Activated T-helper 2 cell treated with anti-CD3 and anti-CD28 coated beads, Interferon-gamma antibody, Interleukin-2, Interleukin-4, amounts not matched to agents 10 μg/mL and 5 μg/mL and 100 μg/mL, durations not matched to agents 14 hours and 24 hours and 36 hours (primary cell): Measurements from ENCODE around the gene GAS2L2. TPM values are rescaled to one million over a fixed set of nuclear protein-coding genes. Genes with fewer than 3 reads are reported as not detected.

Experiments used
- DNase-seq: peaks from one replicate; pipeline ENCODE4 v3.0.0; 2021; ENCODE audit warnings: low spot score
- H3K27ac Mint-ChIP-seq: one replicate; pipeline ENCODE4 v1.8.0; 2021; ENCODE audit warnings: mixed read lengths
- H3K27me3 Mint-ChIP-seq: one replicate; pipeline ENCODE4 v1.8.0; 2021; ENCODE audit warnings: low read depth, mixed read lengths
- H3K36me3 Mint-ChIP-seq: one replicate; pipeline ENCODE4 v1.8.0; 2021; ENCODE audit warnings: low read depth, mixed read lengths
- H3K4me1 Mint-ChIP-seq: one replicate; pipeline ENCODE4 v1.8.0; 2021; ENCODE audit warnings: low read depth, mixed read lengths
- H3K4me3 Mint-ChIP-seq: one replicate; pipeline ENCODE4 v1.8.0; 2021; ENCODE audit warnings: low read depth, mild to moderate bottlenecking, moderate library complexity, mixed read lengths
- H3K9me3 Mint-ChIP-seq: one replicate; pipeline ENCODE4 v1.8.0; 2021; ENCODE audit warnings: mixed read lengths
- intact Hi-C: fragments of 100-400 bp; cut with micrococcal nuclease; formaldehyde crosslinking; loops from one replicate; pipeline ENCODE4 v1.15.1; 2023
- total RNA-seq: library from RNA; stranded (reverse); gene quantifications from 2 replicates; pipeline ENCODE4 v1.2.3, GENCODE V29; 2022

The GAS2L2 gene
- total RNA-seq, result not detected in 2 replicates

DNA sequence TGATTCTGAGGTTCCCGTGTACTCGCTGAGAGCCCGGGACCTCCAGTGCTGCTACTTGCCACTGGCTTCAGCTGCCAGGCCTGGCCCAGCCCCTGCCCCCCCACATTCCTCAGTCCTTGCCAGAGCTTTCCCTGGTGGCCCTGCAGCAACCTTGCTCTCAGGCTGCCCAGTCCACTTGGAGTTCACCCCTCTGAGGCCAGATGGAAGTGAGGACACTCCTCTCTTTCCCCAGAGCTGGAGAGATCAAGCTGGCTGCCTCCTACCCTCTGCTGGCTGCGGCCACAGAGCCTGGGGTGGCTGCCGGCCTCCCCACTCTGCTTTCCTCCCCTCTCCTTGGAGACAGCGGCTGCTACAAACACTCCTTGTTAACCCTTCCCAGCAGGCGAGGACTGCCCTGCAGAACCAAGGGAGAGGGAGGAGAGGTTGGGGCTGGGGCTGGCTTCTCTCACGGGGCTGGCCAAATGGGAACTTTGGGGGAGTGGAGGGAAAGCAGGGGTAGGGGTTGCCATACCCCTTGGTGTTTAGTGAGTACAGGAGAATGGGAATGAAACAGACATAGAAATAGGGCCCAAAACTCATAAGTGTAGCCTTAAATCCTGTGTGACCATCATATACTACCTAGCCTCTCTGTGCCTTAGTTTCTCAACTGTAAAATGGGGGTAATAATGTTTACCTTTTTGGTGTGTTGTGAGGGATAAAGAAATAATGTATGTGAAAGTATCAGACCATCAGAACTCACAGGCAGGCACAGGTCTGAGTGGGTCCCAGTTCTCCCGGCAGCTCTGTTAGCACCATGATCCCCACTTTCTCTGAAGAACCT lies at the start of gene GAS2L2:
TSS of gene GAS2L2 (minus strand) at position 295 of the 820 bp plus-strand sequence. CDS start 389 bp downstream, outside the sequence.
- H3K4me1 Mint-ChIP-seq, result peaks cover 13% of the 10 kb centered on the region
- intact Hi-C loops, result no loop called here
- H3K36me3 Mint-ChIP-seq, result no peaks in the 10 kb centered on the region
- H3K9me3 Mint-ChIP-seq, result no peaks in the 10 kb centered on the region
- H3K27ac Mint-ChIP-seq, result no peak within 1 kb of the TSS
- H3K27me3 Mint-ChIP-seq, result peaks cover 40% of the 10 kb centered on the region
- DNase-seq, result no peak
- no peak within 1 kb of the TSS for H3K4me3 Mint-ChIP-seq

DNA sequence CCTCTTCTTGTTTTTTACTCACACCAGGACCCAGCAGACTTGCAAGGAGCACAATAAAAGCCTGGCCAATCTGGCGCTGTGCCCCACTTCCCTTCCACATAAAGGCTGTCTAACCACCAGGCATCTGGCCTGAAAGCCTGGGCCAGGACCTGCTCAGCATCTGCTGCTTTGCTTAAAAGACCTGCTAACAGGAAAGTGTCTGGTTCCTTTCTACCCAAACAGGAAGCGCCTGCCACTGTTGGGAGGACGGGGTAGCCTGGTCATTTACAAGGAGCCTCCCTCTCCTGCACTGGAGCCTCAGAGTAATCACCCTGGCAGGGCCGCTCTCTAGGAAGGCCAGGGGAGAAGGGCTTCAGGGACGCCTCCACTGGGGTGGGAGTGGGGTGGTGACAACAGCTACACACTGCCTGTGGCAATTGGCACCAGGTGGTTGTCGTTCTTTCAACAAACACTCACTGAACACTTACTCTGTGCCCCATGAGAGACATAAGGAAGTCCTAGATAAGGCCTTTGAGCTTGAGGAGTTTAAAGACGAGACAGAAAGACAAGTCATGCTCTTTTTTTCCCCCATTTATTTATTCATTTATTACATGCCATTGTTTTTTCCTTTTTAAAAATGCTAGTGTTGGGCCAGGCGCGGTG lies 48.7 kb upstream of the GAS2L2 start:
- Mint-ChIP-seq H3K27ac (no peak overlapping the region), H3K4me3 (no peak overlapping the region), H3K9me3 (no peaks in the 10 kb centered on the region)

DNA sequence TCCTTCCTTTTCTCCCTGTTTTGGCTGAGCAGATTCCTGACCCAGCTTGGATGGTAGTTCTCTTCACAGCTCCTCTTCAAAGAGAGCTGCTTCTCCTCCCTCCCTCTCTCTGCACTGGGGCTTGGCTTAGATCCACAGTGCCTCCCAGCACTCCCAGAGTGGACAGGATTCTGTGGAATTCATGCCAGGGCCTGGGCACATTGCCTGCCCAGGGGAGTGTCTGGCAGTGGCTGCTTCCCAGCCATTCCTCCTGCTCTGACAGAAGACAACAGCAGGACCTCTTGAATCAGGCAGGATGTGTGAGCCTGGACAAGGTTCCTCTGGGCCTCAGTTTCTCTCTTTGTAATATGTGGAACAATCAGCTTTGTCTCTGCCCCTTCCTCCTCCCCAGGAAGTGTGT lies 46.9 kb upstream of the GAS2L2 start:
- intact Hi-C loops, result no loop called here
- H3K36me3 Mint-ChIP-seq, result no peaks in the 10 kb centered on the region

More for the DNA sequence above, 48.7 kb upstream of the GAS2L2 start:
- H3K27me3 Mint-ChIP-seq, result peaks cover 24% of the 10 kb centered on the region
- H3K4me1 Mint-ChIP-seq, result peaks cover 14% of the 10 kb centered on the region
- DNase-seq, result no peak
- intact Hi-C loops, result no loop called here
- H3K36me3 Mint-ChIP-seq, result no peaks in the 10 kb centered on the region

DNA sequence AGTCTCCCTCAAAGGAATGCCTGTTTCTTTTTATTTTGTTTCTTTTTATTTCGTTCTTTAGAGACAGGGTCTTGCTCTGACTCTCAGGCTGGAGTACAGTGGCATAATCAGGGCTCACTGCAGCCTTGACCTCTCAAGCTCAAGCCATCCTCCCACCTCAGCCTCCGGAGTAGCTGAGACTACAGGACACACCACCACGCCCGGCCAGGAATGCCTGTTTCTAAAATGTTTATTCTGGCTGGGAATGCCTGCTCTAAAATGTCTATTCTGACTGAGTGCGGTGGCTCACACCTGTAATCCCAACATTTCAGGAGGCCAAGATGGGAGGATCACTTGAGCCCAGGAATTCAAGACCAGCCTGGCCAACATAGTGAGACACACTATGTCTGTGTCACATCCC lies 44.9 kb upstream of the GAS2L2 start:
- Mint-ChIP-seq H3K27me3 (peaks cover 53% of the 10 kb centered on the region), H3K4me1 (peaks cover 15% of the 10 kb centered on the region), H3K27ac (no peak overlapping the region), H3K9me3 (no peaks in the 10 kb centered on the region), H3K36me3 (no peaks in the 10 kb centered on the region), H3K4me3 (no peak overlapping the region)
- no peak for DNase-seq
- intact Hi-C loops, result no loop called here

More for the DNA sequence above, 46.9 kb upstream of the GAS2L2 start:
- no peak overlapping the region for H3K27ac Mint-ChIP-seq
- peaks cover 35% of the 10 kb centered on the region for H3K27me3 Mint-ChIP-seq
- H3K4me1 Mint-ChIP-seq, result peaks cover 20% of the 10 kb centered on the region
- H3K4me3 Mint-ChIP-seq, result no peak overlapping the region
- H3K9me3 Mint-ChIP-seq, result no peaks in the 10 kb centered on the region
- DNase-seq, result no peak

DNA sequence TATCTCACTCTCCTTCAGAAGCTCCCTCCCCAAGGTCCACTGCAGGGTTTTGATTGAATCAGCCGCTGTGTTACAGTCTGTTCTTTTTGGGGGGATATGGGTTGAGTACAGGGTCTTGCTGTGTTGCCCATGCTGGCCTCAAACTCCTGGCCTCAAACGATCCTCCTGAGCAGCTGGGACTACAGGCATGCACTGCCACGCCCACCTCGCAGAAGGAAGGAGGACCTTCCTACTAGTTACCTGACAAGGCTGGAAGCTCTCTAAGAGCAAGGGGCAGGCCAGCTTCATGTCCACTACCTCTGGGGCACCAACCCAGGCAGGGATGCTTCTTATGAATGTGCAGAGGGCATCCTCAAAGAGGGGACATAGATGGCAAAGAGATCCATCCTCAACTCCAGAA lies 44.3 kb upstream of the GAS2L2 start:
- peaks cover 59% of the 10 kb centered on the region for H3K27me3 Mint-ChIP-seq
- no peaks in the 10 kb centered on the region for H3K9me3 Mint-ChIP-seq
- no peak for DNase-seq
- no peak overlapping the region for H3K4me3 Mint-ChIP-seq
- no peak overlapping the region for H3K27ac Mint-ChIP-seq
- H3K36me3 Mint-ChIP-seq, result no peaks in the 10 kb centered on the region
- H3K4me1 Mint-ChIP-seq, result peaks cover 15% of the 10 kb centered on the region
- intact Hi-C loops, result no loop called here

DNA sequence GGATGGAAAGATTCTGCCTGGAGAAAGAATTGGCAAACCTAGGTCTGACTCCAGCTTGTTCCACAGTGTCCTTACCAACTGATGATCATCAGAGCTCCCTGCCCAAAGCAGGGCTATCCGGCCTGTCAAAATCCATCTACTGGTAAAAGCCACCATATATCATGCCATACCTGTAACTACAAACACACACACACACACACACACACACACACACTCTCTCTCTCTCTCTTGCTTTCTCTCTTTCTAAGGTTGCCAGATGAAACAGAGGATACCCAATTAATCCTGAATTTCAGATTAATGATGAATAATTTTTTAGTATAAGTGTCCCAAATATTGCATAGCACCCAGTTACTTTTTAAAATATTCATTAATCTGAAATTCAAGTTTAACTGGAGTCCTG lies 43.9 kb upstream of the GAS2L2 start:
- DNase-seq, result no peak
- Mint-ChIP-seq H3K9me3 (no peaks in the 10 kb centered on the region), H3K4me1 (peaks cover 14% of the 10 kb centered on the region), H3K27me3 (peaks cover 63% of the 10 kb centered on the region), H3K36me3 (no peaks in the 10 kb centered on the region), H3K27ac (no peak overlapping the region), H3K4me3 (no peak overlapping the region)
- intact Hi-C loops, result no loop called here

DNA sequence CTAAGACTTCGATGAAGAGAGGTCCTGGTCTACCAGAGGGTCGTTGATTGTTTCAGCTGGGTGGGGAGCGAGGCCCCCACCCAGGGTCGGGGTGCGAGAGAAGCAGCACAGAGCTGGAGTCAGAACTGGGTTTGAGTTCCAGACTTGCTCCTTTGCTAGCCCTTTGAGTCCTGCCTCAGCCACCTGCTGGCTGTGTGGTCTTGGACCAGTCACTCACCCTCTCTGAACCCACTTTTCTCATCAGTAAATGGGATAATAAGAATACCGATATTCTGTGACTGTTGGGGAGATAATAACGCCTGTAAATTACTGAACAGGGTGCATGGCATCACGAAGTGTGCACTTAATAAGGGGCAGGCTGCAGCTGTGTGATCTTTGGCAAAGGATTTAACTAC lies 42.8 kb upstream of the GAS2L2 start:
- no peaks in the 10 kb centered on the region for H3K9me3 Mint-ChIP-seq
- peaks cover 70% of the 10 kb centered on the region for H3K27me3 Mint-ChIP-seq
- DNase-seq, result no peak
- H3K27ac Mint-ChIP-seq, result no peak overlapping the region
- no peaks in the 10 kb centered on the region for H3K36me3 Mint-ChIP-seq
- intact Hi-C loops, result no loop called here
- H3K4me3 Mint-ChIP-seq, result peak overlapping the region; percentile 73
- H3K4me1 Mint-ChIP-seq, result peaks cover 8% of the 10 kb centered on the region

DNA sequence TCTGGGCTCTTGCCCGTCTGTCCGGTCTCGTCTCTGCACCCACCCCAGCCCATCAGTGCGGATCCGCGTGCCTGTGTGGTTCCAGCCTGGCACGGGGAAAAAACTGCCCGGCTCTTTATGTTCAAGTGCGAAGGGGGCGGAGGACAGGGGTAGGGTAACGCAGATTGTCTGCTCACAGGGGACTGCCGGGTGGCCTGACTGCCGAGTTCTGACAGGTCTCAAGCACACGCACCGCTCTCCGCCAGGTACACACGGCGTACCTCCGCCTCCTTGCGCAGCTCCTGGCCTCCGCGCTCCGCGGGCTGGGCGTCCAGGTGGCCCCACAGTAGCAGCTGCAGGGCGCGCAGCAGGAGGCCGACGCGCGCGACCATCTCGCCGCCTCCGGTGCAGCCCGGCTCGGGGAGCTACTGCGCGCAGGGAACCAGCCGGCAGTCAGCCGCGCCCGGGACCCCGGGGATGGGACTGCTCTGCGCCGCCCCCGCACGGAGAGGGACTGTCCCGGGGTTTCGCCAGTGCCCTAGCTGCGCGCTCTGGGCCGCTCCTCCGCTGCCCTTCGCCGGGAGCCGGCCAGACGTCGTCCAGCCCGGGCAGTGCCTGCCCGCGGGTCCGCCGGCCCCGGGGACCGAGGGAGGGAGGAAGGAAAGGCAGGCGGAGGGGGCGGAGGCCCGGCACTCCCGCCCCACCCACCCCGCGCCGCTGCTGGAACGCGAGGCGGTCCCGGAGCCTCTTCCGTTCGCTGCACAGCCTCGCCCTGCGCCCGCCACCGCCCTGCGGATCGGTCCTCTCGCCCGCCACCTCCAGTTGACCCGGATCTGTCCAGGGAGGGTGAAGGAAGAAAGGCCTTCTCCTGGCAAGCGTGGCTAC lies 42.2 kb upstream of the GAS2L2 start, which contains the start of gene MMP28:
TSS of gene MMP28 (minus strand) at position 635 of the 864 bp plus-strand sequence. CDS start at position 371, 264 bp downstream.
- Mint-ChIP-seq H3K4me3 (peak within 1 kb of the TSS; percentile 73), H3K27me3 (peaks cover 73% of the 10 kb centered on the region), H3K9me3 (no peaks in the 10 kb centered on the region), H3K36me3 (no peaks in the 10 kb centered on the region), H3K27ac (no peak within 1 kb of the TSS), H3K4me1 (peaks cover 8% of the 10 kb centered on the region)
- intact Hi-C loops, result no loop called here
- no peak for DNase-seq

DNA sequence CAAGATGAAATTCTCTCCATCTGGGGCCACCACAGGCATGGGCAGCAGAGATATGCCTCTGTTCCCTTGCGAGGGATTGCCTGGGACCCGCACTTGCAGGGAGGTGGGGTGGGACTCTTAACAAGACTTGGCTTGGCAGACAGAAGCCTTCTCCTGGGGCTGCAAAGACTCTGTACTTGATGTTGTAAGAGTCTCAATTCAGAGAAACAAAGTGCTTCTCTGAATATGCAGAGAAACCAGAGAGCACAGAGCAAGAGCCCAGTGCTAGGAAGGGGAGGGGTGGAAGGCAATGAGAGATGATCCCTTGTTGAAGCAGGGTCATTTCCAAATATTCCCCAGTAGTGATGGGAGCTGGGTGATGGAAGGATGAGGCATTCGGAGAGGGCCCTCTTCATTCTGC lies 40.2 kb upstream of the GAS2L2 start:
- Mint-ChIP-seq H3K4me1 (peaks cover 11% of the 10 kb centered on the region), H3K9me3 (no peaks in the 10 kb centered on the region), H3K27ac (no peak overlapping the region), H3K36me3 (no peaks in the 10 kb centered on the region), H3K4me3 (no peak overlapping the region), H3K27me3 (peaks cover 75% of the 10 kb centered on the region)
- DNase-seq, result no peak
- intact Hi-C loops, result no loop called here

DNA sequence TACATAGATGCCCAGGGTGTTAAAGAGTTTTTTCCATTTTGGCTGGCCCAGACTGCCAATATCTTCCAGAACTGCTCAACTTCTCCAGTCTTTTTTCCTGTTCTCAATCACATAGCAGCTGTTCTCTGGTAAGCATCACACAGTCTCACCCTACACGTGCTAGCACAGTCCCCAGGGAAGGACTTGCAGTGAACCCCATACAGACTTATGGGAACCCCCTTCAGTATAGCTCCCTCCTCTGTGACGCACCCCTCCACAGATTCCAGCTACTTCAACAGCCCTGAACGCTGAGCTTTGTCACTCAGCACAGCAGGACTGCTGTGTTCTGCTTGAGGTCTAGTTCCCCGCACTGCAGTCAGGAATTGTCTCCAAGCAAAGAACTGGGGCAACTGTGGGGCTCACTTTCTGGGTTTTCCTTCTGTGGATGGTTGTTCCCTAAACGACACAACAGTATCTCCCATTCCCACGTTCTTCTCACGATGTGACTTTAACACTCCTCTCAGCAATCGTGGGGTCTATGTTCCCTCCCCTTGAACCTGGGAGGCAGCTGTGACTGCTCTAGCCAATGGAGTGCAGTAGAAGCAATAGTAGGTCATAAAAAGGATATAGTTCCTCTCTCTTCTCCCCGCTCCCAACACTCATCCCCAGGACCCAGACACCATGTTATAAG lies 38.8 kb upstream of the GAS2L2 start:
- peaks cover 68% of the 10 kb centered on the region for H3K27me3 Mint-ChIP-seq
- no peaks in the 10 kb centered on the region for H3K36me3 Mint-ChIP-seq
- H3K27ac Mint-ChIP-seq, result no peak overlapping the region
- H3K9me3 Mint-ChIP-seq, result no peaks in the 10 kb centered on the region
- H3K4me3 Mint-ChIP-seq, result no peak overlapping the region
- H3K4me1 Mint-ChIP-seq, result peaks cover 11% of the 10 kb centered on the region
- intact Hi-C loops, result no loop called here
- DNase-seq, result no peak

DNA sequence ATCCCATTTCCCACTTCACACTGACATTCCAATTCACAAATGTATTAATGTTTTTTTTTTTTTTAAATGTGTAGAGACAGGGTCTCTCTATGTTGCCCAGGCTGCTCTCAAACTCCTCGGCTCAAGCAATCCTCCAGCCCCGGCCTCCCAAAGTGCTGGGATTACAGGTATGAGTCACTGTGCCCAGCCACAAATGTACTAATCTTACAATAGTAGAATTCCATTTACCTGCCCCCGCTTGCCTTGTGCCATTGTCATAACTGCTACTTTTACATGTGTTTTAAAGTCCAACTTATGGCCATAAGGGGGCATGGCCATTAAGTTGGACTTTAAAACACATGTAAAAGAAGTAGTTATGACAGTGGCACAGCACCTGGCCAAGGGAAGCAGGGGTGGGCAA lies 37.8 kb upstream of the GAS2L2 start:
- no peak for DNase-seq
- Mint-ChIP-seq H3K36me3 (no peaks in the 10 kb centered on the region), H3K4me3 (no peak overlapping the region), H3K27ac (no peak overlapping the region), H3K27me3 (peaks cover 66% of the 10 kb centered on the region), H3K9me3 (no peaks in the 10 kb centered on the region), H3K4me1 (peaks cover 5% of the 10 kb centered on the region)
- intact Hi-C loops, result no loop called here
